Measurements from ENCODE around the gene HAL.

HAL gene

GRCh38 chr12:96035283-96036236 is 39.4 kb upstream of the HAL start, which contains the start of gene LTA4H:
Gene LTA4H (minus strand): TSS chr12:96035587. CDS start chr12:96035519, 68 bp downstream.
- 0 to 1% methylated on average over 43 to 45 of the region's 55 CpGs for WGBS, 2 experiments (ENCODE audit: insufficient coverage in 2 of 2)
- Histone ChIP-seq H3K9me3 (ENCODE audit: control insufficient read depth, low read length) (no peaks in the 10 kb centered on the region), H3K4me1 (ENCODE audit: control insufficient read depth, insufficient read depth, low read length, poor library complexity, severe bottlenecking) (no peaks in the 10 kb centered on the region), H3K36me3 (ENCODE audit: control insufficient read depth, insufficient read depth, low read length) (no peaks in the 10 kb centered on the region), H3K27ac (ENCODE audit: low read depth, low read length, severe bottlenecking) (peak within 1 kb of the TSS; percentile 64), H3K4me3 (ENCODE audit: extremely low read depth, insufficient read depth, low read length, poor library complexity, severe bottlenecking) (peak within 1 kb of the TSS; percentile 88)

GRCh38 chr12:96034621-96035282 is 38.6 kb upstream of the HAL start:
- no peaks in the 10 kb centered on the region for H3K36me3 ChIP-seq (ENCODE audit: control insufficient read depth, insufficient read depth, low read length)
- H3K4me1 ChIP-seq (ENCODE audit: control insufficient read depth, insufficient read depth, low read length, poor library complexity, severe bottlenecking), result no peaks in the 10 kb centered on the region
- H3K9me3 ChIP-seq (ENCODE audit: control insufficient read depth, low read length), result no peaks in the 10 kb centered on the region
- H3K27ac ChIP-seq (ENCODE audit: low read depth, low read length, severe bottlenecking), result peak overlapping the region; percentile 64
- 3% methylated on average over 19 to 25 of the region's 25 CpGs for WGBS, 2 experiments (ENCODE audit: insufficient coverage in 2 of 2)
- peak overlapping the region; percentile 88 for H3K4me3 ChIP-seq (ENCODE audit: extremely low read depth, insufficient read depth, low read length, poor library complexity, severe bottlenecking)

- 70 to 80% methylated on average over 1 to 2 of the region's 7 CpGs for WGBS, 2 experiments (ENCODE audit: insufficient coverage in 2 of 2)
- Histone ChIP-seq H3K36me3 (ENCODE audit: control insufficient read depth, insufficient read depth, low read length) (no peaks in the 10 kb centered on the region), H3K9me3 (ENCODE audit: control insufficient read depth, low read length) (no peaks in the 10 kb centered on the region), H3K4me3 (ENCODE audit: extremely low read depth, insufficient read depth, low read length, poor library complexity, severe bottlenecking) (peak overlapping the region; percentile 88), H3K4me1 (ENCODE audit: control insufficient read depth, insufficient read depth, low read length, poor library complexity, severe bottlenecking) (no peaks in the 10 kb centered on the region), H3K27ac (ENCODE audit: low read depth, low read length, severe bottlenecking) (no peak overlapping the region)
Observed at GRCh38 chr12:96033549-96034389, 37.6 kb upstream of the HAL start.

- WGBS, 2 experiments (ENCODE audit: insufficient coverage in 2 of 2), result 75 to 91% methylated on average over 1 to 2 of the region's 2 CpGs
- Histone ChIP-seq H3K27ac (ENCODE audit: low read depth, low read length, severe bottlenecking) (no peak overlapping the region), H3K36me3 (ENCODE audit: control insufficient read depth, insufficient read depth, low read length) (peaks cover 17% of the 10 kb centered on the region), H3K4me1 (ENCODE audit: control insufficient read depth, insufficient read depth, low read length, poor library complexity, severe bottlenecking) (no peaks in the 10 kb centered on the region), H3K9me3 (ENCODE audit: control insufficient read depth, low read length) (no peaks in the 10 kb centered on the region), H3K4me3 (ENCODE audit: extremely low read depth, insufficient read depth, low read length, poor library complexity, severe bottlenecking) (no peak overlapping the region)
Observed at GRCh38 chr12:96029826-96030225, 33.7 kb upstream of the HAL start.

GRCh38 chr12:96028538-96028937 is 32.4 kb upstream of the HAL start:
- Histone ChIP-seq H3K9me3 (ENCODE audit: control insufficient read depth, low read length) (no peaks in the 10 kb centered on the region), H3K27ac (ENCODE audit: low read depth, low read length, severe bottlenecking) (no peak overlapping the region), H3K36me3 (ENCODE audit: control insufficient read depth, insufficient read depth, low read length) (peaks cover 22% of the 10 kb centered on the region), H3K4me1 (ENCODE audit: control insufficient read depth, insufficient read depth, low read length, poor library complexity, severe bottlenecking) (no peaks in the 10 kb centered on the region), H3K4me3 (ENCODE audit: extremely low read depth, insufficient read depth, low read length, poor library complexity, severe bottlenecking) (no peak overlapping the region)
- WGBS, 2 experiments (ENCODE audit: insufficient coverage in 2 of 2), result no CpG with 5 or more reads among the region's 1 CpG

GRCh38 chr12:96026331-96026730 is 30.2 kb upstream of the HAL start:
- H3K36me3 ChIP-seq (ENCODE audit: control insufficient read depth, insufficient read depth, low read length), result peaks cover 41% of the 10 kb centered on the region
- no peak overlapping the region for H3K4me3 ChIP-seq (ENCODE audit: extremely low read depth, insufficient read depth, low read length, poor library complexity, severe bottlenecking)
- H3K9me3 ChIP-seq (ENCODE audit: control insufficient read depth, low read length), result no peaks in the 10 kb centered on the region
- no peak overlapping the region for H3K27ac ChIP-seq (ENCODE audit: low read depth, low read length, severe bottlenecking)
- H3K4me1 ChIP-seq (ENCODE audit: control insufficient read depth, insufficient read depth, low read length, poor library complexity, severe bottlenecking), result no peaks in the 10 kb centered on the region
- no CpG with 5 or more reads among the region's 1 CpG for WGBS, 2 experiments (ENCODE audit: insufficient coverage in 2 of 2)

- no peak overlapping the region for H3K27ac ChIP-seq (ENCODE audit: low read depth, low read length, severe bottlenecking)
- H3K4me3 ChIP-seq (ENCODE audit: extremely low read depth, insufficient read depth, low read length, poor library complexity, severe bottlenecking), result no peak overlapping the region
- H3K4me1 ChIP-seq (ENCODE audit: control insufficient read depth, insufficient read depth, low read length, poor library complexity, severe bottlenecking), result no peaks in the 10 kb centered on the region
- no peaks in the 10 kb centered on the region for H3K9me3 ChIP-seq (ENCODE audit: control insufficient read depth, low read length)
- peaks cover 42% of the 10 kb centered on the region for H3K36me3 ChIP-seq (ENCODE audit: control insufficient read depth, insufficient read depth, low read length)
- 92 to 94% methylated on average over 2 of the region's 4 CpGs for WGBS, 2 experiments (ENCODE audit: insufficient coverage in 2 of 2)
Observed at GRCh38 chr12:96025518-96025917, 29.4 kb upstream of the HAL start.

GRCh38 chr12:96020314-96021003 is 24.3 kb upstream of the HAL start:
- Histone ChIP-seq H3K9me3 (ENCODE audit: control insufficient read depth, low read length) (no peaks in the 10 kb centered on the region), H3K4me1 (ENCODE audit: control insufficient read depth, insufficient read depth, low read length, poor library complexity, severe bottlenecking) (no peaks in the 10 kb centered on the region), H3K4me3 (ENCODE audit: extremely low read depth, insufficient read depth, low read length, poor library complexity, severe bottlenecking) (no peak overlapping the region), H3K27ac (ENCODE audit: low read depth, low read length, severe bottlenecking) (no peak overlapping the region), H3K36me3 (ENCODE audit: control insufficient read depth, insufficient read depth, low read length) (peaks cover 46% of the 10 kb centered on the region)
- no CpG with 5 or more reads among the region's 3 CpGs for whole genome bisulfite sequencing, 2 experiments (ENCODE audit: insufficient coverage in 2 of 2)

- H3K4me3 ChIP-seq (ENCODE audit: extremely low read depth, insufficient read depth, low read length, poor library complexity, severe bottlenecking), result no peak overlapping the region
- no peaks in the 10 kb centered on the region for H3K4me1 ChIP-seq (ENCODE audit: control insufficient read depth, insufficient read depth, low read length, poor library complexity, severe bottlenecking)
- WGBS, 2 experiments (ENCODE audit: insufficient coverage in 2 of 2), result 72 to 94% methylated on average over 3 to 5 of the region's 5 CpGs
- H3K27ac ChIP-seq (ENCODE audit: low read depth, low read length, severe bottlenecking), result no peak overlapping the region
- H3K36me3 ChIP-seq (ENCODE audit: control insufficient read depth, insufficient read depth, low read length), result peaks cover 52% of the 10 kb centered on the region
- no peaks in the 10 kb centered on the region for H3K9me3 ChIP-seq (ENCODE audit: control insufficient read depth, low read length)
Observed at GRCh38 chr12:96015672-96016071, 19.5 kb upstream of the HAL start.
